Uterus (tissue), 4 donors: Measurements from ENCODE around the gene NT5DC3. TPM values are rescaled to one million over a fixed set of nuclear protein-coding genes. Genes with fewer than 3 reads are reported as not detected.
A peak's percentile ranks its signal among the peaks of the same experiment; 100 is the strongest.

ENCODE experiments used
- DNase-seq, 2 donors: peaks; one replicate each; pipeline ENCODE4 v3.0.0-alpha.2; 2019 to 2020
- H3K27ac ChIP-seq, 2 donors: fragments of 200-600 bp; sonication (generic); 1 replicate in 1 of 2; 2 replicates in 1 of 2; pipeline ENCODE4 v1.5.1; 2016 to 2018
- H3K27me3 ChIP-seq, 2 donors: fragments of 200-600 bp; sonication (generic); one replicate each; pipeline ENCODE4 v1.5.1; 2018 to 2019; ENCODE audit warnings: control low read depth in 1 of 2
- H3K36me3 ChIP-seq, 2 donors: fragments of 200-600 bp; sonication (generic); one replicate each; pipeline ENCODE4 v1.5.1; 2019; ENCODE audit warnings: control low read depth in 1 of 2
- H3K4me1 ChIP-seq, 2 donors: fragments of 200-600 bp; sonication (generic); one replicate each; pipeline ENCODE4 v1.5.1; 2018 to 2019; ENCODE audit warnings: control low read depth in 1 of 2
- H3K4me3 ChIP-seq, 2 donors: fragments of 200-600 bp; sonication (generic); 1 replicate in 1 of 2; 2 replicates in 1 of 2; pipeline ENCODE4 v1.5.1; 2018 to 2019; ENCODE audit warnings: mild to moderate bottlenecking in 1 of 2
- H3K9me3 ChIP-seq, 2 donors: fragments of 200-600 bp; sonication (generic); one replicate each; pipeline ENCODE4 v1.5.1; 2019; ENCODE audit warnings: control low read depth in 1 of 2
- POLR2A ChIP-seq, 2 donors: fragments of 450-650 bp; IDR thresholded peaks; one replicate each; pipeline ENCODE4 v1.6.1; 2016; ENCODE audit warnings: antibody characterized with exemption in 2 of 2, mild to moderate bottlenecking in 1 of 2, moderate library complexity in 1 of 2
- intact Hi-C: fragments of 100-400 bp; cut with DNase I; formaldehyde crosslinking; loops from one replicate; pipeline ENCODE4 v1.15.1; 2023; ENCODE audit warnings: low total_unique reads
- total RNA-seq, 4 donors: library from RNA; depleted of rRNA in 3 of 4; stranded (reverse); fragments of >200 nt in 3 of 4; gene quantifications; one replicate each; pipeline versions ENCODE4 v1.1.0 to v1.2.4, GENCODE V29; 2014 to 2023
- TF ChIP-seq, protein P1 (sequence below), 4 experiments: fragments of 200-600 bp in 2 of 4; fragments of 450-650 bp in 2 of 4; sonication (generic) in 2 of 4; IDR thresholded peaks; one replicate each; pipeline ENCODE4 v1.5.1; 2016 to 2019; ENCODE audit warnings: antibody characterized with exemption in 4 of 4, mild to moderate bottlenecking in 2 of 4, moderate library complexity in 1 of 4
- donor health status: DM: yes; HTN: yes; CAD: no.

NT5DC3 gene
- total RNA-seq, 4 donors from 2014 or later: 5.6 to 60.9 (median 15.9) TPM

DNA sequence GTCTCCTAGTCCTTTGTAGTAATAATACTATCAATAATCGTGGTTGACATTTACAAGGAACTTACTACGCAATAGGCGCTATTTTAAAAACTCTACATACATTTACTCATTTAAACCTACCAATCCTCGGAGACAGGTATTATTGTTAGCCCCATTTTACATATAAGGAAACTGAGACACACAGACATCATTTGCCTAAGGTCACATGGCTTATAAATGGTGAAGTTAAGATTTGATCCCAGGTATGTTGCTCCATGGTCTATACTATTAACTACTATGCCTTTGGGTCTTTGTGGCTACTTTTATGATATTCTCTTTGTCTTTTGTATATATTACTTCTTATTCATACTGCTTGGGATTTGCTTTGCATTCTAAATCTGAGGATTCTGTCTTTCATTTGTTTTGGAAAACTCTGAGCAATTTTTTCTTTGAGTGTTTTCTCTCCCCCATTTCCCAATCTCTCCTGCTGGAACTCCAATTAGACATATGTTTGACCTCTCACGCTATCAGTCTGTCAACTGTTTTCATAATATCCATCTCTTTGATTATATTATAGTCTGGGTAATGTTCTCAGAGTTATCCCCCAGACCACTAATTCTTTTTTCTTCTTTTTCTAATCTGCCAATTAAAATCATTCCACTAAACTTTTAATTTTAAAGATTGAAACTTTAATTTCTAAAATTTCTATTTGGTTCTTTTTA, 10.9 kb downstream of the NT5DC3 start:
- Histone ChIP-seq H3K27me3 (no peaks in the 10 kb centered on the region), H3K36me3 (no peaks in the 10 kb centered on the region), H3K27ac (no peak overlapping the region), H3K4me3 (no peak overlapping the region), H3K9me3 (no peaks in the 10 kb centered on the region), H3K4me1 (peaks cover 0 to 7% of the 10 kb centered on the region in 2 donors)
- no peak for TF ChIP-seq POLR2A (IDR thresholded peaks at IDR 0.05)
- TF ChIP-seq, protein P1, sequence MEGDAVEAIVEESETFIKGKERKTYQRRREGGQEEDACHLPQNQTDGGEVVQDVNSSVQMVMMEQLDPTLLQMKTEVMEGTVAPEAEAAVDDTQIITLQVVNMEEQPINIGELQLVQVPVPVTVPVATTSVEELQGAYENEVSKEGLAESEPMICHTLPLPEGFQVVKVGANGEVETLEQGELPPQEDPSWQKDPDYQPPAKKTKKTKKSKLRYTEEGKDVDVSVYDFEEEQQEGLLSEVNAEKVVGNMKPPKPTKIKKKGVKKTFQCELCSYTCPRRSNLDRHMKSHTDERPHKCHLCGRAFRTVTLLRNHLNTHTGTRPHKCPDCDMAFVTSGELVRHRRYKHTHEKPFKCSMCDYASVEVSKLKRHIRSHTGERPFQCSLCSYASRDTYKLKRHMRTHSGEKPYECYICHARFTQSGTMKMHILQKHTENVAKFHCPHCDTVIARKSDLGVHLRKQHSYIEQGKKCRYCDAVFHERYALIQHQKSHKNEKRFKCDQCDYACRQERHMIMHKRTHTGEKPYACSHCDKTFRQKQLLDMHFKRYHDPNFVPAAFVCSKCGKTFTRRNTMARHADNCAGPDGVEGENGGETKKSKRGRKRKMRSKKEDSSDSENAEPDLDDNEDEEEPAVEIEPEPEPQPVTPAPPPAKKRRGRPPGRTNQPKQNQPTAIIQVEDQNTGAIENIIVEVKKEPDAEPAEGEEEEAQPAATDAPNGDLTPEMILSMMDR (IDR thresholded peaks at IDR 0.05): no peak
- DNase-seq: no peak
- intact Hi-C loops: no loop called here

DNA sequence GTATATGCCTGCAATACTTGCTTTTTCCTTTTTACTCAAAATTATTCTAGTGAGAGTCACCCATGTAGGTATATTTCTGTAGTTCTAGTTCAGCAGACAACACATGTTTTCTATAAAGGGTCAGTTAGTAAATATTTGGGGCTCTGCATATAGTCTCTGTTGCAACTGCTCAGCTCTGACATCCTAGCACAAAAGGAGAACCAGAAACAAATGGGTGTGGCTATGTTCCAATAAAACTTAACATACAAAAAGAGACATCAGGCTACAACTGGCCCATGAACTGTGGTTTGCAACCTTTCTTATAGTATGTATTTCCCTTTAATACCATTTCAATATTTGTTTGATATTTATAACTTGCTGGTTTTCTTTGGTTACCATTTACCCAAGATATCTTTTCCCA, 11.9 kb downstream of the NT5DC3 start:
- no peak for DNase-seq
- peaks cover 0 to 7% of the 10 kb centered on the region in 2 donors for H3K4me1 ChIP-seq
- no peak overlapping the region for H3K27ac ChIP-seq
- no peaks in the 10 kb centered on the region for H3K27me3 ChIP-seq
- TF ChIP-seq, protein P1 (IDR thresholded peaks at IDR 0.05): no peak
- TF ChIP-seq POLR2A (IDR thresholded peaks at IDR 0.05): no peak
- no peak overlapping the region for H3K4me3 ChIP-seq
- H3K36me3 ChIP-seq: no peaks in the 10 kb centered on the region
- H3K9me3 ChIP-seq: no peaks in the 10 kb centered on the region
- intact Hi-C loops: no loop called here

DNA sequence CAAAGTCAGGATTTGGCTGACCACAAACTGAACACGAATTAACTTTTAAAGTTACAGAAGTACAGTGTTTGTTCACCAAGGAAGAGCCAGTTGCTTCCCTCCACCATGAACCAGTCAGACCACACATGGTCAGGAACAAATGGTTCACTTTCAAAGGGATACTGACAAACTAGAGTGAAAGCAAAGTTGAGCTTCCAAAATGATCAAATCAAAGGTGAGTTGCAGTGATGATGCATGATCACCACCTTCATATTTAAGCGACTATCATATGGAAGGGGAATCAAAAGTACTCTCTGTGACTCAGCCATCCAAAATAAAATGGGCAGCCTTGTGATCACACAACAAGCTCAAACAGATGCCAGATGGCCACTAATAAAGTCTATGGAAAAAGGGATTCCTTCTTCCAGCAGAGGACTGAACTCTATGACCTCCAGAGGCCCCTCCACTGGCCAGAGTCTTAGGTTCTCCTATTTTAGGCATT, 13.1 kb downstream of the NT5DC3 start:
- TF ChIP-seq, protein P1 (IDR thresholded peaks at IDR 0.05): no peak
- H3K27me3 ChIP-seq: no peaks in the 10 kb centered on the region
- peak overlapping the region in 1 of 2 donors; percentile 17 for H3K27ac ChIP-seq
- no peaks in the 10 kb centered on the region for H3K9me3 ChIP-seq
- no peak overlapping the region for H3K4me3 ChIP-seq
- no peaks in the 10 kb centered on the region for H3K36me3 ChIP-seq
- H3K4me1 ChIP-seq: peaks cover 0 to 6% of the 10 kb centered on the region in 2 donors
- DNase-seq: no peak
- intact Hi-C loops: no loop called here

DNA sequence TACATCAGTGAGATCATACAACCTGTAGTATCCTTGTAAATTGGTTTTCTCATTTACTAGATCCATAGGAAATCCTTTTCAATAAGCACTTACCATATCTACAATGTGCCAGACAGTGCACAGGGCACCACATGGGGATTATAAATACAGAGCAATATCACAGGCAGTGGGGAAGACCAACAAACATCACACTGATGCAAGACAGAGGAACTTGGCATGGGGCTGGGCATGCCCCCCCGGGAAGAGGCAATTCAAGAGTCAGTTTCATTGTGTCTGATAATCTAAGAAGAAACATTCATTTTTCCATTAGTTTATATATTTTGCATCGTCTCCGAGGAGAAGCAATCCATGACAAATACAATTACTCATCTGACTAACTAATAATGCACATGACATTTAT, 16.2 kb downstream of the NT5DC3 start:
- Histone ChIP-seq H3K4me1 (peaks cover 0 to 6% of the 10 kb centered on the region in 2 donors), H3K36me3 (no peaks in the 10 kb centered on the region), H3K27ac (peak overlapping the region in 1 of 2 donors; percentile 31), H3K27me3 (no peaks in the 10 kb centered on the region), H3K4me3 (no peak overlapping the region), H3K9me3 (no peaks in the 10 kb centered on the region)
- no peak for DNase-seq
- intact Hi-C loops: no loop called here
- TF ChIP-seq, protein P1 (IDR thresholded peaks at IDR 0.05): no peak
- no peak for TF ChIP-seq POLR2A (IDR thresholded peaks at IDR 0.05)

DNA sequence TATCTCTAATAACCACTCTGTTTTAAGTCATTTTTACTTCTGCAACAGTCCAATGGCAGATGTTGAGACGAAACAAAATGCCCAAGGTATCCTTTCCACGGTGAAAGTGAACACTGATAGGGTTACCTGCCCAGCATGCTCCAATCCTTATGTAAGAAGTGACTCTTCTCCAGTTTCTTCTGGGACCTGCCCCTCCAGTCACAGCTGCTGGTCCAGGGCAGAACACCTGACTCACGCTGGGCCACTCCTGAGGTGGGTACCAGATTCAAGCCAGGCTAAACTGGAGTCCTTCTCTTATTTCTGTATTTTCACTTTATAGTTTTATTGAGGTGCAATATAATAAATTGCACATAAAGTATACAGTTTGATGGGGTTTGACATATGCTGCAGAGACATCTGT, 16.7 kb downstream of the NT5DC3 start:
- Histone ChIP-seq H3K27me3 (no peaks in the 10 kb centered on the region), H3K36me3 (no peaks in the 10 kb centered on the region), H3K27ac (no peak overlapping the region), H3K9me3 (no peaks in the 10 kb centered on the region), H3K4me3 (no peak overlapping the region), H3K4me1 (peaks cover 0 to 6% of the 10 kb centered on the region in 2 donors)
- TF ChIP-seq, protein P1 (IDR thresholded peaks at IDR 0.05): no peak
- TF ChIP-seq POLR2A (IDR thresholded peaks at IDR 0.05): no peak
- intact Hi-C loops: no loop called here
- no peak for DNase-seq
